Astrocyte of the cerebellum (primary cell): Measurements from ENCODE around the gene NHERF1.
A peak's percentile ranks its signal among the peaks of the same experiment; 100 is the strongest.

Experiments used
- DNase-seq: peaks from one replicate; pipeline ENCODE4 v3.0.0-alpha.2; 2011; ENCODE audit warnings: low read depth
- H3K4me3 ChIP-seq: 2 replicates; pipeline ENCODE4 v1.5.1; 2011; ENCODE audit warnings: mild to moderate bottlenecking, low read depth, low read length, moderate library complexity
- in situ Hi-C: cut with HindIII; loops from 2 replicates; pipeline ENCODE4 v1.10.0; 2017; ENCODE audit warnings: low sequenced_read_pairs
- TF ChIP-seq, protein P1 (sequence below): IDR thresholded peaks from 2 replicates; pipeline ENCODE4 v1.5.1; 2012; ENCODE audit warnings: low read length, low read depth, moderate library complexity, mild to moderate bottlenecking; ENCODE audit errors: missing control alignments

NHERF1 gene

DNA sequence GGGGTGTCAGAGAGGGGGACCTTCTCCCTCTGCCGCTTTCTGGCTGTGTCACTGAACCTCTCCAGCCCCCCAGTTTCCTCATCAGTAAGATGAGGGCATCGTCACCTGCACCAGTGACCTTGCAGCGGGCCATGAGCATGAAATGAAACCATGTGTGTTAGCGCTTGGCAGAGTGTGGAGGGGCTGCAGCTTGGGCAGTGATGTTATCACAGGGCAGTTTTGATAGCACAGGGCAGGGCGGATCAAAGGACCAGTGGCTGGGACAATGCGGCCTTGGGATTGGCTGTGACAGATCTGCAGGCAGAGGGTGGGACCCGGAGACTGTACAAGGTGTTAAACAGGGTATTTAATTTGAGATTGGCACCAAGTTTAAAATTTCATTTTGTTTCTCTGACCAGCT is 66.6 kb downstream of the NHERF1 start:
- H3K4me3 ChIP-seq, result no peak overlapping the region
- in situ Hi-C loops, result no loop called here
- TF ChIP-seq, protein P1, sequence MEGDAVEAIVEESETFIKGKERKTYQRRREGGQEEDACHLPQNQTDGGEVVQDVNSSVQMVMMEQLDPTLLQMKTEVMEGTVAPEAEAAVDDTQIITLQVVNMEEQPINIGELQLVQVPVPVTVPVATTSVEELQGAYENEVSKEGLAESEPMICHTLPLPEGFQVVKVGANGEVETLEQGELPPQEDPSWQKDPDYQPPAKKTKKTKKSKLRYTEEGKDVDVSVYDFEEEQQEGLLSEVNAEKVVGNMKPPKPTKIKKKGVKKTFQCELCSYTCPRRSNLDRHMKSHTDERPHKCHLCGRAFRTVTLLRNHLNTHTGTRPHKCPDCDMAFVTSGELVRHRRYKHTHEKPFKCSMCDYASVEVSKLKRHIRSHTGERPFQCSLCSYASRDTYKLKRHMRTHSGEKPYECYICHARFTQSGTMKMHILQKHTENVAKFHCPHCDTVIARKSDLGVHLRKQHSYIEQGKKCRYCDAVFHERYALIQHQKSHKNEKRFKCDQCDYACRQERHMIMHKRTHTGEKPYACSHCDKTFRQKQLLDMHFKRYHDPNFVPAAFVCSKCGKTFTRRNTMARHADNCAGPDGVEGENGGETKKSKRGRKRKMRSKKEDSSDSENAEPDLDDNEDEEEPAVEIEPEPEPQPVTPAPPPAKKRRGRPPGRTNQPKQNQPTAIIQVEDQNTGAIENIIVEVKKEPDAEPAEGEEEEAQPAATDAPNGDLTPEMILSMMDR, result no peak
- DNase-seq, result no peak

DNA sequence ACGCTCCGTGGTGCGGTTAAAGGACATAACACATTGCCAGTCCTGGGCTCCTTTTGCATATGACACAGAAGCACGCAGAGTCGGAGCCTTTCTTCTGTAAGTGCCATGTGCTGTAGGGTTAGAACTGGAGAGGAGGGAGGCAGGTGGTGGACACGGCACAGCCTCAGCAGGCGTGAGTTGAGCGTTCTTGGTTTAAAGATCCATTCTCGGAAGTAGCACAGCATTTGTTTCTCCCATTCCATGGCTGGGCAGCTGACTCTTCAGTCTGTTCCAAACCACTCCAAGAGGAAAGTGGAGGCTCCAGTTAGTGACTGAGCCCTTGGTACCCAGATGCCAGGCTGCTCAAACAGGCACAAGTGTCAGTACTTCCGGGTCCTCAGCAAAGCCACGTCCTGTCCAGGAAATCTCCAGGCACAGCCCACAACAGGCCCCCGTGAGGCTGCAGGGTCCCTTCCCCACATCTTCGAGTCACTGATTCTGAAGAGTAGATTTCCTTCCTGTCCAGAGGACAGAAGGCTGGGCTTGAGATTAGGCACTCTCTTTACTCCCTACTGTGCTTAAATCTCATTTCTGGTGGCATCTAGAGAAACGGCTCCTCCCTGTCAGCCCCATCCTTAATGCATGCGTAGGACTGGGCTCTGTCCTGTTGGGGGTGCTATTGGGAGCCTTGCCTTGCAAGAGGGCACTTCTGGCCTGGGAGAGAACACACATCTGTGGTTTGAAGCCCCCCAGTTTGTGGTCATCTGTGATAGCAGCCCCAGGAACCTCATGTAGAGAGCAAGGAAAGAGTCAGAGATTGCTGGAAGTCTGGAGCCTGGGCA is 67.3 kb downstream of the NHERF1 start:
- TF ChIP-seq, protein P1, result peak; percentile 32
- DNase-seq, result no peak
- no peak overlapping the region for H3K4me3 ChIP-seq
- in situ Hi-C loops, result no loop called here

DNA sequence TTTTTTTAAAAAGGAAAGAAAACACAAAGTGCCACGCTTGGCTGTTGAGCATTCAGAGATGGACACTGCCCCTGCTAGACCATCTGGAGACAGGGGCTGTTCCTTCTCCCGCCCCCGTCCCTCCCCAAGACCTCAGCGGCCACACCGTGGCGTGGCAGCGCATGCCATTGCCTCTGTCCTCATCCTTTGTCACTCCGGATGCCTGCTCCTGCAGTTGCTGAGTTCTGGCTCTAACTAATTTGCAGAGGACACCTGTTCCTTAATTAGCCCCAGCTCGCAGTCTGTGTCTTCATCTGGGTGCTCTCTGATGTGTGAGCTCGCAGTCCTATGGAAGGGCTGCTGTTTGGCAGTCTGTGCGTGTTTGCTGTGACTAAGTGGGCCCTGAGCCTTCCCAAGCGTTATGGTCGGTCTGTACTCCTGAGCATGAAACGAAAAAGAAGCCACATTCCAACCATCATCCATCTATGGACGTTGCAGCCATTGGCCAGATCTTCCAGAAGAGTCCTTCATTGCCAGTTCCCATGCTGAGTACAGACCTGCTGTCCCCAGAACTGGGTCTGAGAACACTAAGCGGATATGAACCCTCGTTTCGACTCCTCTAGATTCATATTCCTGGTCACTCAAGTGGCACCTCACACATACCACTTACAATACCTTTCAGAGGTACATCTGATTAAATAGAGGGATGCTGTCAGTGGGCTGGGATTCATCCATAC is 68.6 kb downstream of the NHERF1 start:
- DNase-seq, result no peak
- H3K4me3 ChIP-seq, result no peak overlapping the region
- in situ Hi-C loops, result no loop called here
- TF ChIP-seq, protein P1, result no peak

DNA sequence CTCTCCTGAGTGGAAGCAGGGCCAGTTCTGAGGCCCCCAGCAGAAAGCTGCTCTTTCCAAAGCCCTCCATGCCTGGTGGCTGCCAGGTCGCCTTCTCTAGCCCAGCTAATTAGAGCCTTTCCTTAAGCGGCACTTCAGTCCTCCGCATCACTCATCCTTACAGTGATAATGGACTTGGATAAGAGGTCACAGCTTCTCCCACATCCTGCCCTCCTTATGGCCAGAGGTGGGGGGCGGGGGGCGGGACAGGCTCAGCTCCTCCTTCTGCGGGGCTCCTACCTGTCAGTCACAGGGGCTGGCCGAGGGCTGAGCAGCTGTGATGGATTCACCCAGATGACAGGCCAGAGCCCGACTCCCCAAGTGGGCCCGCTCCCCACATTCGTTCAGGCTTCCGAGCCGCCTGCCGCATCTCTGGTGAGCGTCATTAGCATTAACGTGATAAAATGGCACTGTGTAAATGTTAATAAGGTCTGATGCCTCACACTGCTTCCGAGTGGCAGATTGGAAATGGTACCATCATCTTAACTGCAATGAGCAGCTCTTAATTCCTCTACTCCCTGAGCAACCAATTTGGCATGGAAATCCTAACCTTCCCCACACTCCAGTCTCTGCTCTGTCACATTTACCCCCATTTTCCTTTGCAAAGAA is 70.0 kb downstream of the NHERF1 start:
- TF ChIP-seq, protein P1, result no peak
- in situ Hi-C loops, result no loop called here
- DNase-seq, result no peak
- no peak overlapping the region for H3K4me3 ChIP-seq
